Activated CD4-positive, alpha-beta T cell treated with anti-CD3 and anti-CD28 coated beads, Interleukin-2, amount 10 ng/mL, durations not matched to agents 24 days and 14 days (primary cell): ENCODE data around the gene SIX5. TPM values are rescaled to one million over a fixed set of nuclear protein-coding genes. Genes with fewer than 3 reads are reported as not detected.
A peak's percentile ranks its signal among the peaks of the same experiment; 100 is the strongest.

Experiments
- DNase-seq: peaks from one replicate; pipeline ENCODE4 v3.0.0; 2022
- H3K27ac Mint-ChIP-seq: one replicate; pipeline ENCODE4 v1.8.0; 2022; ENCODE audit warnings: mild to moderate bottlenecking, mixed read lengths
- H3K27me3 Mint-ChIP-seq: one replicate; pipeline ENCODE4 v1.8.0; 2022; ENCODE audit warnings: mixed read lengths
- H3K36me3 Mint-ChIP-seq: one replicate; pipeline ENCODE4 v1.8.0; 2022; ENCODE audit warnings: low read depth, mild to moderate bottlenecking, mixed read lengths
- H3K4me1 Mint-ChIP-seq: one replicate; pipeline ENCODE4 v1.8.0; 2021; ENCODE audit warnings: mixed read lengths
- H3K4me3 Mint-ChIP-seq: one replicate; pipeline ENCODE4 v1.8.0; 2022; ENCODE audit warnings: mild to moderate bottlenecking, moderate library complexity, mixed read lengths
- H3K9me3 Mint-ChIP-seq: one replicate; pipeline ENCODE4 v1.8.0; 2021; ENCODE audit warnings: mixed read lengths
- intact Hi-C: fragments of 100-400 bp; cut with micrococcal nuclease; formaldehyde crosslinking; loops from one replicate; pipeline ENCODE4 v1.15.1; 2023
- total RNA-seq: library from RNA; stranded (reverse); gene quantifications from 2 replicates; pipeline ENCODE4 v1.2.3, GENCODE V29; 2022

The SIX5 gene
- total RNA-seq, 1 donor from 2014 or later = 4.3 TPM

- DNase-seq = peak; percentile 79
- Mint-ChIP-seq H3K27ac (peak overlapping the region; percentile 97), H3K4me1 (peaks cover 33% of the 10 kb centered on the region), H3K9me3 (no peaks in the 10 kb centered on the region), H3K4me3 (peak overlapping the region; percentile 88), H3K27me3 (peaks cover 2% of the 10 kb centered on the region), H3K36me3 (peaks cover 38% of the 10 kb centered on the region)
- intact Hi-C loops = loop anchor here (1.0 kb wide), 5 partner anchors 14 to 170 kb away; partner anchors contain the start of genes FBXO46, IRF2BP1, OPA3 and QPCTL
Observed at GRCh38 chr19:45716359-45717130, 52.5 kb downstream of the SIX5 start.

- Mint-ChIP-seq H3K9me3 (no peaks in the 10 kb centered on the region), H3K27ac (no peak overlapping the region), H3K4me3 (no peak overlapping the region), H3K4me1 (peaks cover 36% of the 10 kb centered on the region), H3K27me3 (peaks cover 2% of the 10 kb centered on the region), H3K36me3 (peaks cover 38% of the 10 kb centered on the region)
- no peak for DNase-seq
- intact Hi-C loops = no loop called here
Observed at GRCh38 chr19:45715139-45715538, 53.9 kb downstream of the SIX5 start.

Other genes starting within 250 kb of the SIX5 start
- gene OPA3, start 184.4 kb downstream of the SIX5 start, total RNA-seq = 14.0 and 15.3 TPM in 2 replicates
- not detected in 2 replicates for gene GPR4, start 167.0 kb downstream of the SIX5 start, total RNA-seq
- 157 and 180 TPM in 2 replicates for gene EML2, start 129.9 kb downstream of the SIX5 start, total RNA-seq
- 4.2 and 5.8 TPM in 2 replicates for gene GIPR, start 101.0 kb downstream of the SIX5 start, total RNA-seq
- gene SNRPD2, start 77.3 kb downstream of the SIX5 start, total RNA-seq = 810 and 849 TPM in 2 replicates
- gene QPCTL, start 76.6 kb downstream of the SIX5 start, total RNA-seq = 16.7 and 20.9 TPM in 2 replicates
- 34.2 and 34.7 TPM in 2 replicates for gene FBXO46, start 38.4 kb downstream of the SIX5 start, total RNA-seq
- not detected in 2 replicates for gene MEIOSIN, start 35.8 kb downstream of the SIX5 start, total RNA-seq
- gene DMPK, start 13.2 kb upstream of the SIX5 start, total RNA-seq = 16.9 and 19.7 TPM in 2 replicates
- gene DMWD, start 23.6 kb upstream of the SIX5 start, total RNA-seq = 49.6 and 50.7 TPM in 2 replicates
- 0.35 and 0.38 TPM in 2 replicates for gene RSPH6A, start 46.1 kb upstream of the SIX5 start, total RNA-seq
- gene SYMPK, start 93.9 kb upstream of the SIX5 start, total RNA-seq = 124 and 131 TPM in 2 replicates
- gene FOXA3, start 95.1 kb upstream of the SIX5 start, total RNA-seq = 0.23 TPM in 1 of 2 replicates, not detected in the other
- 18.5 and 18.9 TPM in 2 replicates for gene IRF2BP1, start 116.9 kb upstream of the SIX5 start, total RNA-seq
- 5.5 and 5.9 TPM in 2 replicates for gene MYPOP, start 133.4 kb upstream of the SIX5 start, total RNA-seq
- not detected in 2 replicates for gene NANOS2, start 145.5 kb upstream of the SIX5 start, total RNA-seq
- not detected in 2 replicates for gene NOVA2, start 204.6 kb upstream of the SIX5 start, total RNA-seq
- gene CCDC61, start 226.2 kb upstream of the SIX5 start, total RNA-seq = 23.1 and 30.1 TPM in 2 replicates